ENCODE results near the gene MS4A12. TPM values are rescaled to one million over a fixed set of nuclear protein-coding genes. Genes with fewer than 3 reads are reported as not detected.

The MS4A12 gene
- total RNA-seq, 1 donor from 2014 or later = not detected

- no peaks in the 10 kb centered on the region for H4K20me1 ChIP-seq (ENCODE audit: insufficient read depth, low read length)
- H3K4me3 Mint-ChIP-seq (ENCODE audit: unreplicated experiment) = no peak overlapping the region
- no peaks in the 10 kb centered on the region for H3K4me1 ChIP-seq (ENCODE audit: insufficient read depth, low read length)
- H3K27ac Mint-ChIP-seq (ENCODE audit: unreplicated experiment) = no peak overlapping the region
- peaks cover 3% of the 10 kb centered on the region for H3K9me3 ChIP-seq (ENCODE audit: insufficient read depth, low read depth, low read length)
- no peak for FAIRE-seq
- H3K4me3 ChIP-seq (ENCODE audit: insufficient read depth, low read depth, low read length) = no peak overlapping the region
- no peaks in the 10 kb centered on the region for H3K36me3 ChIP-seq (ENCODE audit: insufficient read depth, low read length)
- H3K4me2 ChIP-seq (ENCODE audit: low read length) = no peak overlapping the region
- no peaks in the 10 kb centered on the region for H3K36me3 Mint-ChIP-seq (ENCODE audit: low read depth, unreplicated experiment)
- no peak overlapping the region for H3K9ac ChIP-seq (ENCODE audit: low read length)
- H3K27me3 ChIP-seq (ENCODE audit: insufficient read depth, low read length) = no peaks in the 10 kb centered on the region
- H3K79me2 ChIP-seq (ENCODE audit: insufficient read depth, low read length) = no peaks in the 10 kb centered on the region
- H3K27ac ChIP-seq (ENCODE audit: low read depth, low read length) = no peak overlapping the region
- H3K27me3 Mint-ChIP-seq (ENCODE audit: low read depth, unreplicated experiment) = no peaks in the 10 kb centered on the region
- no peak overlapping the region for H2AFZ ChIP-seq (ENCODE audit: low read depth, low read length)
- peaks cover 2% of the 10 kb centered on the region for H3K4me1 Mint-ChIP-seq (ENCODE audit: low read depth, unreplicated experiment)
- DNase-seq (ENCODE audit: low read depth) = no peak
- H3K9me3 Mint-ChIP-seq (ENCODE audit: unreplicated experiment) = no peaks in the 10 kb centered on the region
- TF ChIP-seq EZH2 (IDR thresholded peaks at IDR 0.05; ENCODE audit: insufficient read depth, low read length) (no peak), CTCF (IDR thresholded peaks at IDR 0.05; ENCODE audit: insufficient read depth, low read depth, low read length) (no peak)
These were observed 876 bp downstream of the MS4A12 start for GRCh38 chr11:60493454-60493853.

- no peaks in the 10 kb centered on the region for H3K36me3 ChIP-seq (ENCODE audit: insufficient read depth, low read length)
- no peak overlapping the region for H3K9ac ChIP-seq (ENCODE audit: low read length)
- TF ChIP-seq CTCF (IDR thresholded peaks at IDR 0.05; ENCODE audit: insufficient read depth, low read depth, low read length) = no peak
- no peak for TF ChIP-seq EZH2 (IDR thresholded peaks at IDR 0.05; ENCODE audit: insufficient read depth, low read length)
- DNase-seq (ENCODE audit: low read depth) = no peak
- H3K27me3 ChIP-seq (ENCODE audit: insufficient read depth, low read length) = no peaks in the 10 kb centered on the region
- Mint-ChIP-seq H3K27me3 (ENCODE audit: low read depth, unreplicated experiment) (no peaks in the 10 kb centered on the region), H3K36me3 (ENCODE audit: low read depth, unreplicated experiment) (no peaks in the 10 kb centered on the region), H3K27ac (ENCODE audit: unreplicated experiment) (no peak overlapping the region), H3K4me1 (ENCODE audit: low read depth, unreplicated experiment) (peaks cover 12% of the 10 kb centered on the region), H3K4me3 (ENCODE audit: unreplicated experiment) (peak overlapping the region; percentile 17), H3K9me3 (ENCODE audit: unreplicated experiment) (no peaks in the 10 kb centered on the region)
- H3K4me1 ChIP-seq (ENCODE audit: insufficient read depth, low read length) = no peaks in the 10 kb centered on the region
- H4K20me1 ChIP-seq (ENCODE audit: insufficient read depth, low read length) = no peaks in the 10 kb centered on the region
- FAIRE-seq = no peak
- H3K4me3 ChIP-seq (ENCODE audit: insufficient read depth, low read depth, low read length) = no peak overlapping the region
- no peak overlapping the region for H3K27ac ChIP-seq (ENCODE audit: low read depth, low read length)
- no peak overlapping the region for H2AFZ ChIP-seq (ENCODE audit: low read depth, low read length)
- no peaks in the 10 kb centered on the region for H3K79me2 ChIP-seq (ENCODE audit: insufficient read depth, low read length)
- peaks cover 3% of the 10 kb centered on the region for H3K9me3 ChIP-seq (ENCODE audit: insufficient read depth, low read depth, low read length)
- no peak overlapping the region for H3K4me2 ChIP-seq (ENCODE audit: low read length)
These were observed 5.8 kb downstream of the MS4A12 start for GRCh38 chr11:60498399-60498798.

GRCh38 chr11:60498853-60499252 is 6.3 kb downstream of the MS4A12 start:
- Histone ChIP-seq H3K79me2 (ENCODE audit: insufficient read depth, low read length) (no peaks in the 10 kb centered on the region), H3K36me3 (ENCODE audit: insufficient read depth, low read length) (no peaks in the 10 kb centered on the region), H3K9me3 (ENCODE audit: insufficient read depth, low read depth, low read length) (peaks cover 3% of the 10 kb centered on the region), H3K4me1 (ENCODE audit: insufficient read depth, low read length) (no peaks in the 10 kb centered on the region), H4K20me1 (ENCODE audit: insufficient read depth, low read length) (no peaks in the 10 kb centered on the region), H3K9ac (ENCODE audit: low read length) (no peak overlapping the region), H3K27ac (ENCODE audit: low read depth, low read length) (no peak overlapping the region), H3K27me3 (ENCODE audit: insufficient read depth, low read length) (no peaks in the 10 kb centered on the region), H3K4me3 (ENCODE audit: insufficient read depth, low read depth, low read length) (no peak overlapping the region), H2AFZ (ENCODE audit: low read depth, low read length) (no peak overlapping the region), H3K4me2 (ENCODE audit: low read length) (no peak overlapping the region)
- TF ChIP-seq EZH2 (IDR thresholded peaks at IDR 0.05; ENCODE audit: insufficient read depth, low read length) (no peak), CTCF (IDR thresholded peaks at IDR 0.05; ENCODE audit: insufficient read depth, low read depth, low read length) (no peak)
- Mint-ChIP-seq H3K27ac (ENCODE audit: unreplicated experiment) (peak overlapping the region; percentile 15), H3K36me3 (ENCODE audit: low read depth, unreplicated experiment) (no peaks in the 10 kb centered on the region), H3K4me1 (ENCODE audit: low read depth, unreplicated experiment) (peaks cover 12% of the 10 kb centered on the region), H3K4me3 (ENCODE audit: unreplicated experiment) (peak overlapping the region; percentile 17), H3K27me3 (ENCODE audit: low read depth, unreplicated experiment) (no peaks in the 10 kb centered on the region), H3K9me3 (ENCODE audit: unreplicated experiment) (no peaks in the 10 kb centered on the region)
- DNase-seq (ENCODE audit: low read depth) (no peak), FAIRE-seq (no peak)
